Measurements from ENCODE around the gene RNF215. TPM values are rescaled to one million over a fixed set of nuclear protein-coding genes. Genes with fewer than 3 reads are reported as not detected.

The RNF215 gene
- total RNA-seq, 1 donor from 2014 or later, result 11.9 TPM

DNA sequence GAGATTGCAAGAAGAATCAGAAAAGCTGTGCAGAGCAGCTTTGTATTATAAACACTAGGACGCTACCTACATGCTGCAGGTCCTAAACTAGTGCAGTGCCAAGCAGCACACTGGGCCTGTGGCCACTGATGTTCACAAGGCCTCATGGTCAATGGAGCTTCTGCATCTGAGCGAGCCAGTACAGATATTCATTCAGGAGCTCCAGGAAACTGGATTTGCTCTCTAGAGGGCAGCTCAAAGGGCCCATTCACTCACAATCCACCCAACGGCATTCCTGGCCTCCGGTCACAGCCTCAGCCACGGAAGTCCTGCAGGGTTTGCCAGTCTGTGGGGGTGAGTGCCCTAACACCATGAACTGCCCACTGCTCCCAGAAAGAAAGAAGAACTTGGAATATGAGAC lies 54.7 kb downstream of the RNF215 start:
- Histone ChIP-seq H3K36me3 (no peaks in the 10 kb centered on the region), H3K79me2 (ENCODE audit: low read depth) (no peaks in the 10 kb centered on the region), H3K27ac (no peak overlapping the region), H3K4me3 (no peak overlapping the region), H3K27me3 (no peaks in the 10 kb centered on the region), H4K20me1 (ENCODE audit: low read depth) (peaks cover 3% of the 10 kb centered on the region), H2AFZ (replicated peaks) (no peak overlapping the region), H3K4me2 (no peak overlapping the region), H3K9ac (no peak overlapping the region), H3K4me1 (no peaks in the 10 kb centered on the region), H3F3A (ENCODE audit: low read depth) (peaks cover 5% of the 10 kb centered on the region), H3K9me3 (ENCODE audit: low read depth) (no peaks in the 10 kb centered on the region)
- no peak for DNase-seq (ENCODE audit: low spot score)
- Mint-ChIP-seq H3K27me3 (ENCODE audit: insufficient read depth, low read depth) (no peaks in the 10 kb centered on the region), H3K27ac (no peak overlapping the region), H3K9me3 (no peaks in the 10 kb centered on the region), H3K4me3 (no peak overlapping the region), H3K36me3 (peaks cover 21% of the 10 kb centered on the region), H3K4me1 (no peaks in the 10 kb centered on the region)
- TF ChIP-seq EZH2 (IDR thresholded peaks at IDR 0.05) (no peak), EZH2phosphoT487 (IDR thresholded peaks at IDR 0.05) (no peak)
- TF ChIP-seq, protein P1, sequence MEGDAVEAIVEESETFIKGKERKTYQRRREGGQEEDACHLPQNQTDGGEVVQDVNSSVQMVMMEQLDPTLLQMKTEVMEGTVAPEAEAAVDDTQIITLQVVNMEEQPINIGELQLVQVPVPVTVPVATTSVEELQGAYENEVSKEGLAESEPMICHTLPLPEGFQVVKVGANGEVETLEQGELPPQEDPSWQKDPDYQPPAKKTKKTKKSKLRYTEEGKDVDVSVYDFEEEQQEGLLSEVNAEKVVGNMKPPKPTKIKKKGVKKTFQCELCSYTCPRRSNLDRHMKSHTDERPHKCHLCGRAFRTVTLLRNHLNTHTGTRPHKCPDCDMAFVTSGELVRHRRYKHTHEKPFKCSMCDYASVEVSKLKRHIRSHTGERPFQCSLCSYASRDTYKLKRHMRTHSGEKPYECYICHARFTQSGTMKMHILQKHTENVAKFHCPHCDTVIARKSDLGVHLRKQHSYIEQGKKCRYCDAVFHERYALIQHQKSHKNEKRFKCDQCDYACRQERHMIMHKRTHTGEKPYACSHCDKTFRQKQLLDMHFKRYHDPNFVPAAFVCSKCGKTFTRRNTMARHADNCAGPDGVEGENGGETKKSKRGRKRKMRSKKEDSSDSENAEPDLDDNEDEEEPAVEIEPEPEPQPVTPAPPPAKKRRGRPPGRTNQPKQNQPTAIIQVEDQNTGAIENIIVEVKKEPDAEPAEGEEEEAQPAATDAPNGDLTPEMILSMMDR (IDR thresholded peaks at IDR 0.05), result no peak

Small RNA genes within 50 kb of the gene (small RNA-seq; reads per million reads assigned to genes)
- gene AC004832.3 (not detected), gene RNU6-564P (not detected)

Other genes with a start within 250 kb of the RNF215 start
- gene LIF, start 140.7 kb downstream of the RNF215 start, total RNA-seq (ENCODE audit: low replicate concordance), result 0.21 and 0.50 TPM in 2 replicates
- gene OSM, start 120.6 kb downstream of the RNF215 start, total RNA-seq (ENCODE audit: low replicate concordance), result not detected in 2 replicates
- gene CASTOR1, start 97.9 kb downstream of the RNF215 start, total RNA-seq (ENCODE audit: low replicate concordance), result 6.2 and 23.1 TPM in 2 replicates
- 6.2 and 10.2 TPM in 2 replicates for gene TBC1D10A, start 60.5 kb downstream of the RNF215 start, total RNA-seq (ENCODE audit: low replicate concordance)
- 29.2 and 48.4 TPM in 2 replicates for gene SF3A1, start 30.5 kb downstream of the RNF215 start, total RNA-seq (ENCODE audit: low replicate concordance)
- 3.7 and 11.1 TPM in 2 replicates for gene CCDC157, start 30.4 kb downstream of the RNF215 start, total RNA-seq (ENCODE audit: low replicate concordance)
- 4.9 and 5.7 TPM in 2 replicates for gene SEC14L2, start 9.6 kb upstream of the RNF215 start, total RNA-seq (ENCODE audit: low replicate concordance)
- 29.9 and 67.9 TPM in 2 replicates for gene MTFP1, start 38.4 kb upstream of the RNF215 start, total RNA-seq (ENCODE audit: low replicate concordance)
- gene SEC14L3, start 84.6 kb upstream of the RNF215 start, total RNA-seq (ENCODE audit: low replicate concordance), result not detected in 2 replicates
- 0.31 TPM in 1 of 2 replicates, not detected in the other for gene SEC14L4, start 118.3 kb upstream of the RNF215 start, total RNA-seq (ENCODE audit: low replicate concordance)
- 2.4 and 2.7 TPM in 2 replicates for gene SEC14L6, start 159.3 kb upstream of the RNF215 start, total RNA-seq (ENCODE audit: low replicate concordance)
- gene GAL3ST1, start 187.3 kb upstream of the RNF215 start, total RNA-seq (ENCODE audit: low replicate concordance), result 4.3 and 10.1 TPM in 2 replicates
- 30.2 and 54.4 TPM in 2 replicates for gene PES1, start 204.5 kb upstream of the RNF215 start, total RNA-seq (ENCODE audit: low replicate concordance)
- 33.9 and 66.5 TPM in 2 replicates for gene TCN2, start 219.8 kb upstream of the RNF215 start, total RNA-seq (ENCODE audit: low replicate concordance)
- 0.36 and 4.8 TPM in 2 replicates for gene SLC35E4, start 248.4 kb upstream of the RNF215 start, total RNA-seq (ENCODE audit: low replicate concordance)

Data from neural progenitor cell (in vitro differentiated cells).